Erythroblast (primary cell): ENCODE measurements around the gene GDAP2.

Experiments used
- GATA1 ChIP-seq: IDR thresholded peaks from 2 replicates; pipeline ENCODE4 v1.6.1; 2011; ENCODE audit warnings: low read depth, mild to moderate bottlenecking, control low read depth, low read length, moderate library complexity
- POLR2A ChIP-seq: IDR thresholded peaks from 2 replicates; pipeline ENCODE4 v1.6.1; 2011; ENCODE audit warnings: mild to moderate bottlenecking, low read length

DNA sequence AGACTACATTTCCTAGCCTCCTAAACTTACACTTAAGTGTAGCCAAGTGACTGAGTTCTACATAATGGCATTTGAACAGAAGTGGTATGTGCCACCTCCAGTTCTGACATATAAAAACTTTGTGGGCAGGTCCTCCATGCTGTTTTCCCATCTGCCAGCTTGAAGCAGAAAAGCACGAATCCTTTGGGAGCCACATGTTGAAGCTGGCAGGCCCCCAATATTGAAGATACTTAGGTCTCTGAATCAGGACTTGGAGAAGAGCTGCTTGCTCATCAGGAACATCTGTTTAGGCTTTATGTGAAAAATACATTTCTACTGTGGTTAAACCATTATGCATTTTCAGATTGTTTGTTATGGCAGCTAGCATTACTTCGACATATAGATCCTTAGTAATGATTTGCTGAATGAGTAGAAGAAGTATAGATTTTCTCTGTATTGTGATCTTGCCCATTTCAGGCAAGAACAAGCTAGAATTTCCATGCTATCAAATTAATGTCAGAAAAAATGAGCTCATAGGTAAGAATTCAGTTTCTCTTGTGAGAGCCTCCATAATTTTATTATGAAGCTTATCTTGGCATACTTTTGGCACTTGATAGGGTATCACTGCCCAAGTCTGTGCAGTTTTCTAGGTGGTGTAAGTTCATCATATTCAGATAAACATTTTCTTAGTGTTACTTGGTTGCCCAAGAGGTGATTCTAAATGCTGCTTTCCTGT, 68.4 kb downstream of the GDAP2 start:
- TF ChIP-seq POLR2A (no peak), GATA1 (no peak)
